ENCODE data around the gene OPN1SW.

OPN1SW gene

DNA sequence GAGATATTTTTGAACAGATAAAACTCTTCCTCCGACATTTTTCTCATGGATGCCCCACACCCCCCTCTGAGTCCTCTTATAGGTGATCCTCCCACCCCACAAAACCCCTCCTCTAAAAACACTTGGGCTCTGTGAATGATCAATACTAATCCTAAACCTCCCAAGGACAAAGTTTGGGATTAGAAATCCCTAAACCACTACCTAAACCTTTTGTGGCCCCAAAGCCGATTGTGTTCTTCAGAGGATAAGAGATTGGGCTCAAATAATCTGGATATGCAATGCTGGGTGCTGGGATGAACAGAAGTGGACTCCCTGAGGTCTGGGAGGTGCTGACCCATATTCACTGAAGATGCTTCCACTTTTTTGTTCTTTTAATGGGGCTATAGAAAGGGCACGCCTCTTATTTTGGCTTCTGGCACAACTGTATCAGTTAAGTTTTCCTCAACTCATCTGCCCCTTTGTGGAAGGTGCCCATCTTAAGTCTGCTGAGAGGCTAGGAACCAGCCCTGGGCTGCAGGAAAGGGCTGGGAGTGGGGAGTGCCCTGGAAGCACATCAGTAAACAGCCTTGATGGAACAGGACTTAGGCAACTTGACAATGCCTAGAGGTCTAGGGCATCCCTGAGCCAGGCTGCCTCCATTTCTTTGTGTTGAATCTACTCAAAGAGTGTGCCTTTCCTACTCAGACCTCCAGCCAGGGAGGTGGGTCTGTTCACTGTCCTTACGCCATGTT lies at the start of gene OPN1SW:
Gene OPN1SW, minus strand, starts transcription at position 51 of the 731 bp plus-strand sequence. Its CDS starts 13 bp downstream, at position 38.
- H3K4me3 ChIP-seq (ENCODE audit: control insufficient read depth, low read depth, low read length): no peak within 1 kb of the TSS
- TF ChIP-seq CTCF (IDR thresholded peaks at IDR 0.05; ENCODE audit: control insufficient read depth, insufficient read depth, low read depth, low read length, missing control alignments): no peak
- no peak for DNase-seq (ENCODE audit: low read depth)

- DNase-seq (ENCODE audit: low read depth): no peak
- H3K4me3 ChIP-seq (ENCODE audit: control insufficient read depth, low read depth, low read length): no peak overlapping the region
- no peak for TF ChIP-seq CTCF (IDR thresholded peaks at IDR 0.05; ENCODE audit: control insufficient read depth, insufficient read depth, low read depth, low read length, missing control alignments)
These were observed 46.1 kb upstream of the OPN1SW start for GRCh38 chr7:128821724-128822123.

DNA sequence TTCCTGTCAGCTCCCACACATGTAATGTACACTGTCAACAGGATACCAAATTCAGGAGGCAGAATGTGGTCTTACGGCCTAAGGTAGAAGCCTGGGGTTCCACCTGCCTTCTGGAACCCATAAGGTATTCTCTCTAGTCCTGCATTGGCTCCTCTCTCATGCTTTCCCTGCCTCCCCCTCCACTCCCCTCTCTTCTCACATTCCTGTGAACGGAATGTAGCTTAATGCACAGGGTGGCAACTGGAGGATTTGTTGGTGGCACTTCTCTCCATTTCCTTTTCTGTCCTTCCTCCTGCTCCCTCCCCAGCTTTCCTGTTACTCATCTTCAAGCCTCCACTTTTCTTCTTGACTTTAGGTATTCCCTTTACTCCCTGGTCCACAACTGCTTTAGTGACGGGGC lies 43.1 kb upstream of the OPN1SW start:
- TF ChIP-seq CTCF (IDR thresholded peaks at IDR 0.05; ENCODE audit: control insufficient read depth, insufficient read depth, low read depth, low read length, missing control alignments): no peak
- H3K4me3 ChIP-seq (ENCODE audit: control insufficient read depth, low read depth, low read length): no peak overlapping the region
- no peak for DNase-seq (ENCODE audit: low read depth)

- no peak for DNase-seq (ENCODE audit: low read depth)
- TF ChIP-seq CTCF (IDR thresholded peaks at IDR 0.05; ENCODE audit: control insufficient read depth, insufficient read depth, low read depth, low read length, missing control alignments): no peak
- no peak overlapping the region for H3K4me3 ChIP-seq (ENCODE audit: control insufficient read depth, low read depth, low read length)
These were observed 39.8 kb upstream of the OPN1SW start for GRCh38 chr7:128815289-128815942.

DNA sequence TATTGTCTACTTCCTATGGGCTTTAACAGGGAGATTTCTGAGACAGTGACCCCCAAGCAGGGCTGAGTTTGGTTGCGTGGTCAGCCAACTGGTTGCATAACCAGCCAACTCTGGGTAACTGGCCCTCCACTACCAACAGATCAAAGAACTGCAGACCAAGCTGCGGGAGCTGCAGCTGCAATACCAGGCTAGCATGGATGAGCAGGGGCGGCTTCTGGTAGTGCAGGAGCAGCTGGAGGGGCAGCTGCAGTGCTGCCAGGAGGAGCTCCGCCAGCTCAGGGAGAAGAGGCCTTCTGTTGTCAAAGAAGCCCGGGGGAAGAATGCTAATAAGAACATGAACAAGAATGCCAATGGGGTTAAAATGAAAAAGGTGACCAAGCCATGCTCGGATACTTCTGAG lies 38.9 kb upstream of the OPN1SW start:
- no peak overlapping the region for H3K4me3 ChIP-seq (ENCODE audit: control insufficient read depth, low read depth, low read length)
- no peak for TF ChIP-seq CTCF (IDR thresholded peaks at IDR 0.05; ENCODE audit: control insufficient read depth, insufficient read depth, low read depth, low read length, missing control alignments)
- no peak for DNase-seq (ENCODE audit: low read depth)

GRCh38 chr7:128812514-128813168 lies 37.0 kb upstream of the OPN1SW start:
- no peak overlapping the region for H3K4me3 ChIP-seq (ENCODE audit: control insufficient read depth, low read depth, low read length)
- TF ChIP-seq CTCF (IDR thresholded peaks at IDR 0.05; ENCODE audit: control insufficient read depth, insufficient read depth, low read depth, low read length, missing control alignments): no peak
- DNase-seq (ENCODE audit: low read depth): no peak
